Erythroblast (primary cell): Measurements from ENCODE around the gene CD83.

ENCODE experiments used
- GATA1 ChIP-seq: IDR thresholded peaks from 2 replicates; pipeline ENCODE4 v1.6.1; 2011; ENCODE audit warnings: low read depth, mild to moderate bottlenecking, control low read depth, low read length, moderate library complexity
- POLR2A ChIP-seq: IDR thresholded peaks from 2 replicates; pipeline ENCODE4 v1.6.1; 2011; ENCODE audit warnings: mild to moderate bottlenecking, low read length

GRCh38 chr6:14070457-14070856 is 47.1 kb upstream of the CD83 start:
- TF ChIP-seq POLR2A (no peak), GATA1 (no peak)
